ENCODE data around the gene UGDH.
"Not testable (repeated sequence)": the region's sequence is repeated elsewhere in the genome, so short reads cannot be mapped to it uniquely, and the experiment has no call there.

Gene UGDH

DNA sequence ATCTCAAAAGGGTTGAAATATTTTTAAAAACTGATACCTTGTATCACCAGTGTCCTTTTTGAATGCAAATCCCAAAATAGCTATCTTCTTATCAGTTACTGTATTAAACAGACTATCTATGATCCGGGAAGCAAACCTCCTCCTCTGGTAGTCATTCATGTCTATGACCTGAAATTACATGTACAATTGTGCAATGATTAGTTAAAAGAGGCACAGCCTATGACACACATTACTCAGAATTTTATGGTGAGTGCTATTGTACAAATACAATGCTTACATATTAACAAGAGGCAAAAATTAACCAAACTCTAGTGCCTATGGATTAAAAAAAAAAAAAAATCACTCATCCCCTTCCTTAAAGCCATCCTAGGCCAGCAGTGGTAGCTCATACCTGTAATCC lies 21.7 kb downstream of the UGDH start:
- H3K4me3 ChIP-seq, result no peak overlapping the region
- no peak for DNase-seq (ENCODE audit: low spot score)
- H3K27ac ChIP-seq, result peak overlapping the region in 1 of 2 donors; percentile 26
- TF ChIP-seq, protein P1, sequence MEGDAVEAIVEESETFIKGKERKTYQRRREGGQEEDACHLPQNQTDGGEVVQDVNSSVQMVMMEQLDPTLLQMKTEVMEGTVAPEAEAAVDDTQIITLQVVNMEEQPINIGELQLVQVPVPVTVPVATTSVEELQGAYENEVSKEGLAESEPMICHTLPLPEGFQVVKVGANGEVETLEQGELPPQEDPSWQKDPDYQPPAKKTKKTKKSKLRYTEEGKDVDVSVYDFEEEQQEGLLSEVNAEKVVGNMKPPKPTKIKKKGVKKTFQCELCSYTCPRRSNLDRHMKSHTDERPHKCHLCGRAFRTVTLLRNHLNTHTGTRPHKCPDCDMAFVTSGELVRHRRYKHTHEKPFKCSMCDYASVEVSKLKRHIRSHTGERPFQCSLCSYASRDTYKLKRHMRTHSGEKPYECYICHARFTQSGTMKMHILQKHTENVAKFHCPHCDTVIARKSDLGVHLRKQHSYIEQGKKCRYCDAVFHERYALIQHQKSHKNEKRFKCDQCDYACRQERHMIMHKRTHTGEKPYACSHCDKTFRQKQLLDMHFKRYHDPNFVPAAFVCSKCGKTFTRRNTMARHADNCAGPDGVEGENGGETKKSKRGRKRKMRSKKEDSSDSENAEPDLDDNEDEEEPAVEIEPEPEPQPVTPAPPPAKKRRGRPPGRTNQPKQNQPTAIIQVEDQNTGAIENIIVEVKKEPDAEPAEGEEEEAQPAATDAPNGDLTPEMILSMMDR (IDR thresholded peaks at IDR 0.05), result no peak

DNA sequence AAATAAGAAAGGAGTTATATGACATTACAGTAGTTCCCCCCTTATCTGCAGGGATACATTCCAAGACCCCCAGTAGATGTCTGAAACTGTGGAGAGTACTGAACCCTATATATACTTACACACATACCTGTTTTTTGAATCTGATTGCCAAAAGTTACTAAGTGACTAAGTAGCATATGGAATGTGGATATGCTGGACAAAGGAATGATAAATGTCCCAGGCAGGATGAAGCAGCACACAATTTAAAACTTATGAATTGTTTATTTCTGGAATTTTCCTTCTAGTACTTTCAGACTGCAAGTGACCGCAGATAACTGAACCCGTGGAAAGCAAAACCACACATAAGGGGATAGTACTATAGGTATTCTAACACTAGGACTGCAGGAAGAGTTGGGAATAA lies 22.7 kb downstream of the UGDH start:
- H3K27ac ChIP-seq, result no peak overlapping the region
- no peak overlapping the region for H3K4me3 ChIP-seq
- TF ChIP-seq, protein P1 (IDR thresholded peaks at IDR 0.05), result no peak
- no peak for DNase-seq (ENCODE audit: low spot score)

DNA sequence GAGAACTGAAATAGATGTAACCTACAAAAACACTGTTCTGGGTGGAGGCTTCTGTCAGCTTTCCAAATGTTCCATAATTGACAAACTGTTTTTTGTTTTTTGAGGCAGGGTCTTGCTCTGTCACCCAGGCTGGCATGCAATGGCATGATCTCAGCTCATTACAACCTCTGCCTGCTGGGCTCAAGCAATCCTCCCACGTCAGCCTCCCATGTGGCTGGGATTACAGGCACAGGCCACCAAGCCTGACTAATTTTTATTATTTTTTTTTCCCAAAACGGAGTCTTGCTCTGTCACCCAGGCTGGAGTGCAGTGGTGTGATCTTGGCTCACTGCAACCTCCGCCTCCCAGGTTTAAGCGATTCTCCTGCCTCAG lies 24.6 kb downstream of the UGDH start:
- peak overlapping the region; percentile 67 to 84 for H3K27ac ChIP-seq
- not testable (repeated sequence) for H3K4me3 ChIP-seq; DNase-seq (ENCODE audit: low spot score)

GRCh38 chr4:39502019-39502663 lies 25.1 kb downstream of the UGDH start:
- Histone ChIP-seq H3K4me3 (no peak overlapping the region), H3K27ac (peak overlapping the region; percentile 67 to 84)
- DNase-seq (ENCODE audit: low spot score), result no peak
- TF ChIP-seq, protein P1 (IDR thresholded peaks at IDR 0.05), result no peak

DNA sequence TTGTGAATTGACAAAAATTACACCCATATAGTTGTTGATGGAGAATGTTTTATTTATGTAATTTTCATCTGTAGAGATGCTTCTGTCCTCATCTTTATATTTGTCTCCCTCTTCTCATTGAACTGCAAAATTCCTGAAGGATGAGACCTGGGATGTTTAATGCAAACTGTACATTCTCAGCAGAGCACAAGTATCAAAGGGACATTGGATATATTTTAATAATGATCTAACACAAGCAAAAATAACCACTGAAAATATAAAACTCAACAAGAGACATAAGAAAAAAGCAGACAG lies 28.6 kb downstream of the UGDH start:
- TF ChIP-seq, protein P1 (IDR thresholded peaks at IDR 0.05), result no peak

GRCh38 chr4:39497909-39498726 lies 29.1 kb downstream of the UGDH start:
- DNase-seq (ENCODE audit: low spot score), result no peak

More for the DNA sequence above, 28.6 kb downstream of the UGDH start:
- Histone ChIP-seq H3K4me3 (no peak overlapping the region), H3K27ac (no peak overlapping the region)
- no peak for DNase-seq (ENCODE audit: low spot score)

GRCh38 chr4:39495446-39496213 lies 31.6 kb downstream of the UGDH start:
- no peak overlapping the region for H3K4me3 ChIP-seq
- TF ChIP-seq, protein P1 (IDR thresholded peaks at IDR 0.05), result no peak
- peak overlapping the region in 1 of 2 donors; percentile 23 for H3K27ac ChIP-seq
- no peak for DNase-seq (ENCODE audit: low spot score)

More at GRCh38 chr4:39497909-39498726, 29.1 kb downstream of the UGDH start:
- TF ChIP-seq, protein P1 (IDR thresholded peaks at IDR 0.05), result no peak
- Histone ChIP-seq H3K27ac (peak overlapping the region in 1 of 2 donors; percentile 3), H3K4me3 (no peak overlapping the region)

All from coronary artery (tissue), 2 donors.